ENCODE measurements around the gene PCDH9. TPM values are rescaled to one million over a fixed set of nuclear protein-coding genes. Genes with fewer than 3 reads are reported as not detected.

PCDH9 gene
- total RNA-seq, 1 donor from 2014 or later = 0.40 TPM

DNA sequence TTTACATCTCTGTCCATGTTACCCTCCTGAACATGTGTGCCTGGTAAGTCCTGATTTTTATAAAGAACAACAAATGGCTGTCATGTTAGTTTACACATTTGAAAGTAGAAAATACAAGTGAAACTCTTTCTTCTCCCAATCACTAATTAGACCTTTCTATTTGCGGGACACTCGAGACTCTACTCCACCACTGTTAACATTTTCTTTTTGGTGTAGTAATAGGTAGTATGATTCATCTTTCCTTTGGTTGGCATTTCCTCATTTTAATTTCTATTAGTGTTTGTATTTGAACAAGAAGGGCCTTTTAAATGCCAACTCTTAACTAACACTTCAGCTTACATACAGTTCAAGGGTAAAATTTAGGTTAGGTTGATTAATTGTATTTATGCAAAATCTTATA is 371.1 kb downstream of the PCDH9 start:
- no peak for DNase-seq (ENCODE audit: low read depth)
- TF ChIP-seq, protein P1, sequence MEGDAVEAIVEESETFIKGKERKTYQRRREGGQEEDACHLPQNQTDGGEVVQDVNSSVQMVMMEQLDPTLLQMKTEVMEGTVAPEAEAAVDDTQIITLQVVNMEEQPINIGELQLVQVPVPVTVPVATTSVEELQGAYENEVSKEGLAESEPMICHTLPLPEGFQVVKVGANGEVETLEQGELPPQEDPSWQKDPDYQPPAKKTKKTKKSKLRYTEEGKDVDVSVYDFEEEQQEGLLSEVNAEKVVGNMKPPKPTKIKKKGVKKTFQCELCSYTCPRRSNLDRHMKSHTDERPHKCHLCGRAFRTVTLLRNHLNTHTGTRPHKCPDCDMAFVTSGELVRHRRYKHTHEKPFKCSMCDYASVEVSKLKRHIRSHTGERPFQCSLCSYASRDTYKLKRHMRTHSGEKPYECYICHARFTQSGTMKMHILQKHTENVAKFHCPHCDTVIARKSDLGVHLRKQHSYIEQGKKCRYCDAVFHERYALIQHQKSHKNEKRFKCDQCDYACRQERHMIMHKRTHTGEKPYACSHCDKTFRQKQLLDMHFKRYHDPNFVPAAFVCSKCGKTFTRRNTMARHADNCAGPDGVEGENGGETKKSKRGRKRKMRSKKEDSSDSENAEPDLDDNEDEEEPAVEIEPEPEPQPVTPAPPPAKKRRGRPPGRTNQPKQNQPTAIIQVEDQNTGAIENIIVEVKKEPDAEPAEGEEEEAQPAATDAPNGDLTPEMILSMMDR (conservative IDR thresholded peaks at IDR 0.05; ENCODE audit: low read depth, low read length) = no peak
- H3K4me3 ChIP-seq (ENCODE audit: low read depth, low read length) = no peak overlapping the region

DNA sequence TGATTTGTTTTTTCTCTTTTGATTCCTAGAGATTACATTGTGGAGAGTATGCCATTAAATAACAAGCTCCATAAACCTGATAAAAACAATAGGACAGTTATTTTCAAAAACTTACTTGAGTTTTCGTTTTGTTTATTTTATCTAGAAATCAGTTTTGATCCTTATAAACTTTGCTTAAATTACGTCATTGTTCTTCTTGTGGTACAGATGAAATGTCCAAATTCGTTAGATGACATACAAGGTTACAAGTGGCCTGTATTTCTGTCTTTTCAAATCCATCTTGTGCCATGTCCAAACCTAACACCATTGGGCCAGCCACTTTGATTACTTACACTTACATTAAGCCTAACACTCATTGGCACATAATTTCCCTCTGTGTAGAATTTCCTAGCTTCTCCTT is 372.0 kb downstream of the PCDH9 start:
- TF ChIP-seq, protein P1 (conservative IDR thresholded peaks at IDR 0.05; ENCODE audit: low read depth, low read length) = no peak
- DNase-seq (ENCODE audit: low read depth) = no peak
- H3K4me3 ChIP-seq (ENCODE audit: low read depth, low read length) = no peak overlapping the region

DNA sequence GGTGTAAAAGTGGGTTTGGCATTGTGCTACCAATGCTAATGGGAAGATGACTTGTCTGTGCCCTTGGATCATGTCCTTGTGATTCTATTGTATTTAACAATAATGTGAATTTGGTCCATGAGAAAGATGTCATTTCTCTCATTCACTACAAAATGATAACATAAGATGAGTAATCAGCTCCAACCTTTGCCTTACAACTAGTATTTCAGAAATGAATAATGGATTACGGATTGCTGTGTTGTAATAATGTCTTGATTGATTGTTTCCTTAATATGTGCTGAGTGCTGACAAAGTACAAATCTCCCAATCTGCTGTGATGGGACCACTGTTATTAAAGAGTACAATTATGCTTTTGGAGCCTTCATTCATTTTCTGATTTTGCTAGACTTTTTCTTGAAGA is 375.0 kb downstream of the PCDH9 start:
- TF ChIP-seq, protein P1 (conservative IDR thresholded peaks at IDR 0.05; ENCODE audit: low read depth, low read length) = no peak
- H3K4me3 ChIP-seq (ENCODE audit: low read depth, low read length) = no peak overlapping the region
- no peak for DNase-seq (ENCODE audit: low read depth)

DNA sequence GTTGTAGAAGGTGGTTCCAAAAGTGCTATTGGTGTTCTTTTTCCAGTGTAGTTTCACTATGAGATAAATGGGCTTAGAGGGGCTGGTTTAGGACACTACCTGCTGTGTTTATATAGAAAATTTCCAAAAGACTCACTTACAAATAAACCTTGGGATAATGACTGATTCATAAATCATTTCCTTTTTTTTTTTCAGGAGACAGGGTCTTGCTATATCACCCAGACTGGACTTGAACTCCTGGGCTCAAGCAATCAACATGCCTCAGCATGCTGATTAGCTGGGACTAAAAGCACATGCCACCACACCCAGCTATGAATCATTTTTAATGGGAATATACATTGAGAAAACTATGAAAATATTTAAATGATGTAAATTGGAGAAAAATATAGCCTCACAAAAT is 376.6 kb downstream of the PCDH9 start:
- H3K4me3 ChIP-seq (ENCODE audit: low read depth, low read length) = no peak overlapping the region
- TF ChIP-seq, protein P1 (conservative IDR thresholded peaks at IDR 0.05; ENCODE audit: low read depth, low read length) = no peak
- no peak for DNase-seq (ENCODE audit: low read depth)

DNA sequence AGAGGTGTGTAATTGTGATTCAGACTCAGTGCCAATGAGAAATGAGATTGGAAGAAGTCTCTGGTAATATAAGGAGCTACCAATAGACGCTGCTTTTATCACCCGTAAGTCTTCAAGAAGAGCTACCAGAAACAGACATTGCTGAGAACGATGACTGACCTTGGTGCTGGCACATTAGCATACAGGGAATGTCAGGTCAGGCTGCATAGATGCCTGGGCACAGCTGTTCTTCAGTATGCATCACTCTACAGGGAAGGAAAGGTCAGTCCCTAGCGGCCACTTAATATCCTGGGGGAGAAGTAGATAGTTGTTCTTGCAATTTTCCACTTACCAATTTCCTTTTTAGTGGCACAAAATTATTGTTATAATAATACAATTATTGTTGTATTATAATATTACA is 380.4 kb downstream of the PCDH9 start:
- DNase-seq (ENCODE audit: low read depth) = no peak

DNA sequence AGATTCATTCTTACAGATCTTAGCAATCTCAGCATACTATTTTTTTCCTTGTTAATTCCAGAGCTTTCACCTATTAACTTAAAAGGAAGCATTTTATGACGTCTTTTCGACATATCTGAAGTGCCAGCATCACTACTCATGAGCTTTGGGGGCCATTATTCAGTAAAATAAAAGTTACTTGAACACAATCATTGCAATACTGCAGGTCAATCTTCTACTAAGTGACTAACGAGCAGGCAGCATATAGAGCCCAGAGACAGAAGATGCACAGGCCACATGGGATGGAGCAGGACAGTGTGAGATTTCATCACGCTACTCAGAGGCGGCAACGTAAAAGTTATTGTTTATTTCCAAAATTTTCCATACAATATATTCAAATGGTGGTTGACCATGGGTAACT is 382.6 kb downstream of the PCDH9 start:
- no peak overlapping the region for H3K4me3 ChIP-seq (ENCODE audit: low read depth, low read length)
- DNase-seq (ENCODE audit: low read depth) = no peak
- TF ChIP-seq, protein P1 (conservative IDR thresholded peaks at IDR 0.05; ENCODE audit: low read depth, low read length) = no peak

More for the DNA sequence above, 380.4 kb downstream of the PCDH9 start:
- TF ChIP-seq, protein P1 (conservative IDR thresholded peaks at IDR 0.05; ENCODE audit: low read depth, low read length) = no peak
- H3K4me3 ChIP-seq (ENCODE audit: low read depth, low read length) = no peak overlapping the region

DNA sequence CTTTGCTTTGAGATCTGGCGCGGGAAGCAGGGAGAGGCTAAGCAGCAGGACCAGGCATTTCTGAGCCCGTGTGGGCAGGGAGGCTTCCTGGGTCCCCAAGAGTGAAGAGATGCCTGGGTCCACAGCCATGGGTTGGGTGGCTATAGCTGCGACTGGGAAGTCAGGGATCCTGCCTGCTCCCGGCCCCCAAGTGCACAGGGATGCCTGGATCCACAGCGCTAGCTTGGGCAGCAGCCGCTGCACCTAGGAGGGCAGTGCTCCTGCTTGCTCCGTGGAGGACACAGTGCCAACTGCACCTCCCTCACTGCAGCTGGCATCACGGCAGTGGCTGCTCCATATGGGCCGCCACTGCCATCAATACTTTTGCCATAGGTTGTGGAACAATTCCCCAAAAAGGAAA is 384.7 kb downstream of the PCDH9 start:
- H3K4me3 ChIP-seq (ENCODE audit: low read depth, low read length) = no peak overlapping the region
- TF ChIP-seq, protein P1 (conservative IDR thresholded peaks at IDR 0.05; ENCODE audit: low read depth, low read length) = no peak
- DNase-seq (ENCODE audit: low read depth) = no peak

Measured in epithelial cell of proximal tubule (primary cell).